ENCODE measurements around the gene FHAD1. TPM values are rescaled to one million over a fixed set of nuclear protein-coding genes. Genes with fewer than 3 reads are reported as not detected.

FHAD1 gene
- total and polyA plus RNA-seq, 2 experiments from 2014 or later: 0.13 to 0.68 TPM

DNA sequence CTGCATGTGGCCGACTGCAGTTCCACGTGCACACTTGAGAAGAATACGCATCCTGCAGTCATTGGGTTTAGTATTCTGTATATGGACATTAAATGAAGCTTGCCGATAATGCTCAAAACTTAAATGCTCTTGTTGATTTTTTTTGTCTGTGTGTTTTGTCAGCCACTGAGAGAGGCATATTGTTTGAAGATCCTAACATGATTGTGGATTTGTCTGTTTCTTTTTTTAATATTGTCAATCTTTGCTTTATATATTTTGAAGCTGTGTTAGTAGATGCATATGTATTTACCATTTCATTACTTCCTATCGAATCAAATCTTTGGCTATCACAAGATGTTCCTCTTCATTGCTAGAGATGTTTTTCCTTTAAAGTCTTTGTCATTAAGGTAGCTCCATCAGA is 73.2 kb downstream of the FHAD1 start:
- no peak for DNase-seq (ENCODE audit: low spot score)
- Histone ChIP-seq H3K4me1 (ENCODE audit: insufficient read depth) (peaks cover 19% of the 10 kb centered on the region), H2AFZ (no peak overlapping the region), H3K27me3 (no peaks in the 10 kb centered on the region), H3K4me2 (no peak overlapping the region), H3K36me3 (replicated peaks; ENCODE audit: insufficient read depth, low read depth) (no peaks in the 10 kb centered on the region), H3K27ac (no peak overlapping the region), H3K9me2 (replicated peaks; ENCODE audit: insufficient read depth) (no peaks in the 10 kb centered on the region), H3K79me2 (no peaks in the 10 kb centered on the region), H3K9me3 (ENCODE audit: low read depth) (no peaks in the 10 kb centered on the region), H3K4me3 (no peak overlapping the region), H4K20me1 (ENCODE audit: insufficient read depth, poor library complexity, severe bottlenecking) (no peaks in the 10 kb centered on the region)
- WGBS (ENCODE audit: low lambda C conversion rate, missing lambda C conversion rate): 94% methylated on average over 5 of the region's 5 CpGs
- no peak for TF ChIP-seq EZH2phosphoT487 (IDR thresholded peaks at IDR 0.05; ENCODE audit: low read depth, severe bottlenecking, unreplicated experiment)
- TF ChIP-seq EZH2 (IDR thresholded peaks at IDR 0.05; ENCODE audit: borderline replicate concordance): no peak
- TF ChIP-seq, protein P1, sequence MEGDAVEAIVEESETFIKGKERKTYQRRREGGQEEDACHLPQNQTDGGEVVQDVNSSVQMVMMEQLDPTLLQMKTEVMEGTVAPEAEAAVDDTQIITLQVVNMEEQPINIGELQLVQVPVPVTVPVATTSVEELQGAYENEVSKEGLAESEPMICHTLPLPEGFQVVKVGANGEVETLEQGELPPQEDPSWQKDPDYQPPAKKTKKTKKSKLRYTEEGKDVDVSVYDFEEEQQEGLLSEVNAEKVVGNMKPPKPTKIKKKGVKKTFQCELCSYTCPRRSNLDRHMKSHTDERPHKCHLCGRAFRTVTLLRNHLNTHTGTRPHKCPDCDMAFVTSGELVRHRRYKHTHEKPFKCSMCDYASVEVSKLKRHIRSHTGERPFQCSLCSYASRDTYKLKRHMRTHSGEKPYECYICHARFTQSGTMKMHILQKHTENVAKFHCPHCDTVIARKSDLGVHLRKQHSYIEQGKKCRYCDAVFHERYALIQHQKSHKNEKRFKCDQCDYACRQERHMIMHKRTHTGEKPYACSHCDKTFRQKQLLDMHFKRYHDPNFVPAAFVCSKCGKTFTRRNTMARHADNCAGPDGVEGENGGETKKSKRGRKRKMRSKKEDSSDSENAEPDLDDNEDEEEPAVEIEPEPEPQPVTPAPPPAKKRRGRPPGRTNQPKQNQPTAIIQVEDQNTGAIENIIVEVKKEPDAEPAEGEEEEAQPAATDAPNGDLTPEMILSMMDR (IDR thresholded peaks at IDR 0.05; ENCODE audit: poor library complexity): no peak

DNA sequence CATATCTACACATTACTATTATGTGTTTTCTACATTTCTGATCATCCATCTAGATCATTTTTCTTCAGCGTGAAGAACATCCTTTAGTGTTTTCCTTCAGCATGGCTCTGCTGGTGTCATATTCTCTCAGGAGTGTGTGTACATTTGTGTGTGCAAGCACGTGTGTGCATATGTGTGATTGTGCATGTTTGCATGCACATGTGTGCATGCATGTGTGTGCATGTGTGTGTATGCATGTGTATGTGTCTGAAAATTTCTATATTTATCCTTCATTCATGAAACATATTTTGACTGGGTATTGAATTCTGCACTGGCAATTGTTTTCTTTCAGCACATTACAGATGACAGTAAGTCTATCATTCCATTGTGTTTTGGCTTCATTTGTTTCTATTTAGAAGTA is 74.6 kb downstream of the FHAD1 start:
- no peak overlapping the region for H3K4me3 ChIP-seq
- no peaks in the 10 kb centered on the region for H4K20me1 ChIP-seq (ENCODE audit: insufficient read depth, poor library complexity, severe bottlenecking)
- peaks cover 14% of the 10 kb centered on the region for H3K4me1 ChIP-seq (ENCODE audit: insufficient read depth)
- WGBS (ENCODE audit: low lambda C conversion rate, missing lambda C conversion rate): 84% methylated on average over 2 of the region's 2 CpGs
- H3K4me2 ChIP-seq: no peak overlapping the region
- no peaks in the 10 kb centered on the region for H3K36me3 ChIP-seq (replicated peaks; ENCODE audit: insufficient read depth, low read depth)
- no peak for DNase-seq (ENCODE audit: low spot score)
- no peaks in the 10 kb centered on the region for H3K27me3 ChIP-seq
- no peaks in the 10 kb centered on the region for H3K79me2 ChIP-seq
- H3K27ac ChIP-seq: no peak overlapping the region
- no peak for TF ChIP-seq EZH2 (IDR thresholded peaks at IDR 0.05; ENCODE audit: borderline replicate concordance)
- no peak for TF ChIP-seq EZH2phosphoT487 (IDR thresholded peaks at IDR 0.05; ENCODE audit: low read depth, severe bottlenecking, unreplicated experiment)
- TF ChIP-seq, protein P1 (IDR thresholded peaks at IDR 0.05; ENCODE audit: poor library complexity): no peak
- no peaks in the 10 kb centered on the region for H3K9me2 ChIP-seq (replicated peaks; ENCODE audit: insufficient read depth)
- H2AFZ ChIP-seq: no peak overlapping the region
- H3K9me3 ChIP-seq (ENCODE audit: low read depth): no peaks in the 10 kb centered on the region

DNA sequence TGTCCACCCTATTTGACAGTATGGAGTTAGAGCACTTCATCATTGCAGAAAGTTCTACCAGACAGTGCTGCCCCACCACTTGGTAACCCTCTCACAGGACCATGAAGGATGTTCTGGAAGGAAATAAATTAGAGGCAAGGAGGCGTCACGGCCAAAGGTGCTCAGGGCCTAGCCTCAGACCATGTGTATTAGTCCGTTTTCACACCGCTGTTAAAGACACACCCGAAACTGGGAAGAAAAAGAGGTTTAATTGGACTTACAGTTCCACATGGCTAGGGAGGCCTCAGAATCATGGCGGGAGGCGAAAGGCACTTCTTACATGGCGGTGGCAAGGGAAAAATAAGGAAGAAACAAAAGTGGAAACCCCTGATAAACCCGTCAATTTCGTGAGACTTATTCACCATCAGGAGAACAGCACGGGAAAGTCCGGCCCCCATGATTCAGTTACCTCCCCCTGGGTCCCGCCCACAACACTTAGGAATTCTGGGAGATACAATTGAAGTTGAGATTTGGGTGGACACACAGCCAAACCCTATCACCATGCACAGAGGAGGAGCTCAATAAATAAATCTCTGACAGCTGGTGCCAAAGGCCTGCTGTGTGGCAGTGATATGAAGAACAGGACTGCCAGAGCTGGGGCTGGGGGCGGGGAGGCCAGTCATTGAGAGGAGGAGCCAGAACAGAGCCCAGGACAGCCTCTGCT is 75.8 kb downstream of the FHAD1 start:
- Histone ChIP-seq H4K20me1 (ENCODE audit: insufficient read depth, poor library complexity, severe bottlenecking) (no peaks in the 10 kb centered on the region), H2AFZ (no peak overlapping the region), H3K9me2 (replicated peaks; ENCODE audit: insufficient read depth) (no peaks in the 10 kb centered on the region), H3K27me3 (no peaks in the 10 kb centered on the region), H3K4me1 (ENCODE audit: insufficient read depth) (peaks cover 13% of the 10 kb centered on the region), H3K4me3 (no peak overlapping the region), H3K79me2 (no peaks in the 10 kb centered on the region), H3K36me3 (replicated peaks; ENCODE audit: insufficient read depth, low read depth) (no peaks in the 10 kb centered on the region), H3K27ac (no peak overlapping the region), H3K4me2 (no peak overlapping the region), H3K9me3 (ENCODE audit: low read depth) (no peaks in the 10 kb centered on the region)
- no peak for TF ChIP-seq EZH2 (IDR thresholded peaks at IDR 0.05; ENCODE audit: borderline replicate concordance)
- TF ChIP-seq EZH2phosphoT487 (IDR thresholded peaks at IDR 0.05; ENCODE audit: low read depth, severe bottlenecking, unreplicated experiment): no peak
- TF ChIP-seq, protein P1 (IDR thresholded peaks at IDR 0.05; ENCODE audit: poor library complexity): no peak
- WGBS (ENCODE audit: low lambda C conversion rate, missing lambda C conversion rate): 89% methylated on average over 14 of the region's 14 CpGs
- no peak for DNase-seq (ENCODE audit: low spot score)

Data from hepatocyte (in vitro differentiated cells).